HepG2 (cell line): ENCODE measurements around the gene WDR86. TPM values are rescaled to one million over a fixed set of nuclear protein-coding genes. Genes with fewer than 3 reads are reported as not detected.

ENCODE experiments used
- ATAC-seq: fragments of 200-7000 bp; cut with Tn5 transposase; 3 replicates; pipeline ENCODE4 v1.9.1; 2020; ENCODE audit warnings: mild to moderate bottlenecking, moderate library complexity
- BruUV-seq: library from RNA; stranded (reverse); fragments of 400-500 nt; replicated peaks from 2 replicates; lab custom pipeline; 2021; lab: Mats Ljungman, UMichigan
- CTCF ChIA-PET: fragments of 300-600 bp; formaldehyde crosslinking; extraction: SDS; loops from one replicate; lab custom pipeline; 2021; ENCODE audit warnings: low total read pairs, inconsistent platforms, low intra/inter-chr PET ratio; lab: Yijun Ruan, JAX
- POLR2A ChIA-PET: fragments of 350-600 bp; sonication (Branson Sonifier 250); formaldehyde crosslinking; loops from one replicate; lab custom pipeline; 2020; ENCODE audit warnings: antibody characterized with exemption, inconsistent platforms; lab: Yijun Ruan, JAX
- DNase-seq: peaks from one replicate; pipeline ENCODE4 v3.0.0-alpha.2; 2015; ENCODE audit warnings: low spot score
- FAIRE-seq: peaks from 3 replicates; lab custom pipeline; 2011; peaks lifted over from hg19 to GRCh38; lab: Jason Lieb, UNC
- H2AFZ ChIP-seq: one replicate; pipeline ENCODE4 v1.6.1; 2011; ENCODE audit warnings: low read length, inconsistent platforms
- H3K27ac ChIP-seq: fragments of 300-600 bp; 3 replicates; pipeline ENCODE4 v1.8.0; 2011; ENCODE audit warnings: mixed run types, mild to moderate bottlenecking, mixed read lengths, low read length, inconsistent platforms; ENCODE audit not compliant: insufficient read depth; ENCODE audit errors: extremely low read length
- H3K27me3 ChIP-seq, 2 experiments: fragments of 200-600 bp in 1 of 2; 2 replicates in 1 of 2; 3 replicates in 1 of 2; pipeline versions ENCODE4 v1.6.0 to v1.8.0; 2011; ENCODE audit warnings: low read length in 2 of 2, mild to moderate bottlenecking in 2 of 2, moderate library complexity in 2 of 2, inconsistent platforms in 1 of 2; ENCODE audit not compliant: insufficient read depth in 2 of 2, control insufficient read depth in 1 of 2
- H3K36me3 ChIP-seq, 2 experiments: fragments of 200-600 bp in 1 of 2; replicated peaks in 1 of 2; 2 replicates in 1 of 2; 3 replicates in 1 of 2; pipeline versions ENCODE4 v1.5.1 to v1.8.0; 2011; ENCODE audit warnings: low read length in 2 of 2, inconsistent platforms in 1 of 2; ENCODE audit not compliant: insufficient read depth in 2 of 2, control insufficient read depth in 1 of 2
- H3K4me1 ChIP-seq: 2 replicates; pipeline ENCODE4 v1.5.1; 2012; ENCODE audit warnings: low read length, inconsistent platforms; ENCODE audit not compliant: insufficient read depth
- H3K4me2 ChIP-seq: 2 replicates; pipeline ENCODE4 v1.6.0; 2011; ENCODE audit warnings: low read depth, low read length, inconsistent platforms
- H3K4me3 ChIP-seq, 3 experiments: fragments of 200-600 bp in 1 of 3; sonication (generic), shearing (Covaris generic) in 1 of 3; replicated peaks in 1 of 3; 2 replicates each; pipeline ENCODE4 v1.5.1; 2011 to 2016; ENCODE audit warnings: low read length in 3 of 3, inconsistent platforms in 2 of 3, low read depth in 2 of 3, mild to moderate bottlenecking in 2 of 3, control low read depth in 1 of 3, mixed read lengths in 1 of 3; ENCODE audit not compliant: insufficient read depth in 1 of 3
- H3K79me2 ChIP-seq: one replicate; pipeline ENCODE4 v1.6.1; 2011; ENCODE audit warnings: low read length, inconsistent platforms; ENCODE audit not compliant: insufficient read depth
- H3K9ac ChIP-seq: 2 replicates; pipeline ENCODE4 v1.6.0; 2011; ENCODE audit warnings: mild to moderate bottlenecking, low read depth, low read length, inconsistent platforms; ENCODE audit not compliant: insufficient read depth
- H3K9me3 ChIP-seq: 2 replicates; pipeline ENCODE4 v1.5.1; 2012; ENCODE audit warnings: mild to moderate bottlenecking, low read length
- H4K20me1 ChIP-seq: 2 replicates; pipeline ENCODE4 v1.6.0; 2011; ENCODE audit warnings: inconsistent platforms, mild to moderate bottlenecking, low read length, moderate library complexity; ENCODE audit not compliant: insufficient read depth
- BRF2 ChIP-seq: sonication (generic); formaldehyde crosslinking; IDR thresholded peaks from 2 replicates; pipeline ENCODE4 v1.8.1; 2022; ENCODE audit warnings: mild to moderate bottlenecking, missing genetic modification reagents
- DNMT3B ChIP-seq: conservative IDR thresholded peaks from 2 replicates; pipeline ENCODE4 v1.6.1; 2016; ENCODE audit warnings: missing biosample characterization, control low read depth
- EP300 ChIP-seq, 3 experiments: sonication (generic) in 1 of 3; formaldehyde crosslinking in 1 of 3; IDR thresholded peaks; 2 replicates each; pipeline versions ENCODE4 v1.5.1 to v1.6.1; 2011 to 2020; ENCODE audit warnings: low read depth in 2 of 3, low read length in 2 of 3, borderline replicate concordance in 1 of 3, improper control_type of control experiment in 1 of 3, mild to moderate bottlenecking in 1 of 3, missing genetic modification reagents in 1 of 3, moderate library complexity in 1 of 3
- MXI1 ChIP-seq: IDR thresholded peaks from 3 replicates; pipeline ENCODE4 v1.6.1; 2012; ENCODE audit warnings: low read depth, low read length, inconsistent platforms, borderline replicate concordance
- NPAS2 ChIP-seq: sonication (generic); formaldehyde crosslinking; IDR thresholded peaks from 2 replicates; pipeline ENCODE4 v1.8.0; 2022; ENCODE audit warnings: mild to moderate bottlenecking, missing genetic modification reagents, borderline replicate concordance
- TIGD3 ChIP-seq: sonication (generic); formaldehyde crosslinking; IDR thresholded peaks from 2 replicates; pipeline ENCODE4 v1.5.1; 2020; ENCODE audit warnings: mild to moderate bottlenecking, missing genetic modification reagents, borderline replicate concordance
- ZNF142 ChIP-seq: sonication (generic); formaldehyde crosslinking; IDR thresholded peaks from 2 replicates; pipeline ENCODE4 v1.4.0; 2020; ENCODE audit warnings: missing genetic modification reagents
- whole genome bisulfite sequencing: methylation state at CpG from one replicate; pipeline ENCODE4 v1.1.6; 2017; ENCODE audit warnings: low lambda C conversion rate; 5-methylcytosine and 5-hydroxymethylcytosine counted together
- in situ Hi-C: cut with HindIII; loops from 2 replicates; pipeline ENCODE4 v1.10.0; 2017; ENCODE audit warnings: low pct_unique_long_range_greater_than_20kb; ENCODE audit not compliant: extremely low pct_ligation_motif_present
- intact Hi-C: fragments of 100-400 bp; cut with micrococcal nuclease; formaldehyde crosslinking; loops from one replicate; pipeline ENCODE4 v1.10.0; 2022; ENCODE audit not compliant: unreplicated experiment
- polyA plus RNA-seq, 8 experiments: library from polyadenylated mRNA; depleted of rRNA in 3 of 8; stranded (reverse) in 7 of 8; unstranded in 1 of 8; fragments of >200 nt; fragmentation: Illumina TruSeq in 4 of 8; extraction: Trizol in 4 of 8; gene quantifications; 2 replicates each; pipeline versions ENCODE4 v1.2.1 to v1.2.3, GENCODE V29; 2011 to 2016; ENCODE audit warnings: low read depth in 4 of 8, missing spikeins in 1 of 8, mixed read lengths in 1 of 8; ENCODE audit not compliant: insufficient read depth in 1 of 8
- total RNA-seq, 5 experiments: library from RNA; depleted of rRNA; stranded (reverse); fragments of >200 nt; fragmentation: Illumina TruSeq; extraction: Trizol; gene quantifications; 2 replicates each; pipeline ENCODE4 v1.2.3, GENCODE V29; 2016; ENCODE audit warnings: low read depth in 1 of 5
- TF ChIP-seq, protein P1 (sequence below): sonication (generic); formaldehyde crosslinking; IDR thresholded peaks from 2 replicates; pipeline ENCODE4 v1.5.0; 2020; ENCODE audit warnings: mild to moderate bottlenecking, missing genetic modification reagents

The WDR86 gene
- total and polyA plus RNA-seq, 2 of the 13 experiments (the other 11 are each of a cell fraction or from before 2014, with no cell fraction given) = 0.11 to 2.9 TPM

DNA sequence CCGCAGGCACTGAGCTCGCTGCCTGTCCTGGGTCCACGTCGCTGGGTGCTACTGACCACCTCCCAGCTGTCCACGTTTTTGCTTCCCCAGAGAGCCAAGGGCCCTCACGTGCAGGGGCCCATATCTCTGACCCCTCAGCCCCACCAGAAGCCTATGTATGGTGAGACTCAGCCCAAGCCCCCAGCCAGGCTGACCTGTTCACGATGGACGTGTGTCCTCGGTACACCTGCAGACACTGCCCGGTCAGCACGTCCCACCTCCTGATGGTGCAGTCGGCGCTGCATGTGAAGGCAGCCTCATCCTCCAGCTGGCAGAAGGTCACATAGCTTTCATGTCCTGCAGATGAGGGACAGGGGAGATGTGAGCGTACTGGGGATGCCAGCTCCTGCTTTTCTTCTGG lies 9.9 kb downstream of the WDR86 start:
- TF ChIP-seq, protein P1, sequence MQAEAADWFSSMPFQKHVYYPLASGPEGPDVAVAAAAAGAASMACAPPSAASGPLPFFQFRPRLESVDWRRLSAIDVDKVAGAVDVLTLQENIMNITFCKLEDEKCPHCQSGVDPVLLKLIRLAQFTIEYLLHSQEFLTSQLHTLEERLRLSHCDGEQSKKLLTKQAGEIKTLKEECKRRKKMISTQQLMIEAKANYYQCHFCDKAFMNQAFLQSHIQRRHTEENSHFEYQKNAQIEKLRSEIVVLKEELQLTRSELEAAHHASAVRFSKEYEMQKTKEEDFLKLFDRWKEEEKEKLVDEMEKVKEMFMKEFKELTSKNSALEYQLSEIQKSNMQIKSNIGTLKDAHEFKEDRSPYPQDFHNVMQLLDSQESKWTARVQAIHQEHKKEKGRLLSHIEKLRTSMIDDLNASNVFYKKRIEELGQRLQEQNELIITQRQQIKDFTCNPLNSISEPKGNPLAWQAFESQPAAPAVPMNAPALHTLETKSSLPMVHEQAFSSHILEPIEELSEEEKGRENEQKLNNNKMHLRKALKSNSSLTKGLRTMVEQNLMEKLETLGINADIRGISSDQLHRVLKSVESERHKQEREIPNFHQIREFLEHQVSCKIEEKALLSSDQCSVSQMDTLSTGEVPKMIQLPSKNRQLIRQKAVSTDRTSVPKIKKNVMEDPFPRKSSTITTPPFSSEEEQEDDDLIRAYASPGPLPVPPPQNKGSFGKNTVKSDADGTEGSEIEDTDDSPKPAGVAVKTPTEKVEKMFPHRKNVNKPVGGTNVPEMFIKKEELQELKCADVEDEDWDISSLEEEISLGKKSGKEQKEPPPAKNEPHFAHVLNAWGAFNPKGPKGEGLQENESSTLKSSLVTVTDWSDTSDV (CRISPR knock-in tag) = no peak
- no peak for TF ChIP-seq DNMT3B
- TF ChIP-seq EP300 (IDR thresholded peaks at IDR 0.05; ENCODE audit: low read depth in 2 of 2, low read length in 2 of 2) = no peak
- no peak for TF ChIP-seq EP300 (CRISPR knock-in tag; IDR thresholded peaks at IDR 0.05; ENCODE audit: borderline replicate concordance)
- TF ChIP-seq TIGD3 (CRISPR knock-in tag) = no peak
- no peak for TF ChIP-seq BRF2 (CRISPR knock-in tag)
- TF ChIP-seq ZNF142 (CRISPR knock-in tag) = no peak
- TF ChIP-seq MXI1 = no peak
- TF ChIP-seq NPAS2 (CRISPR knock-in tag) = no peak
- H3K4me3 ChIP-seq = no peak overlapping the region
- no peak overlapping the region for H3K4me2 ChIP-seq
- CTCF ChIA-PET = no interaction called here
- H3K4me1 ChIP-seq = peaks cover 24% of the 10 kb centered on the region
- H3K9ac ChIP-seq = no peak overlapping the region
- no peak for FAIRE-seq
- POLR2A ChIA-PET = no interaction called here
- ATAC-seq = no peak
- 80% methylated on average over 1 of the region's 14 CpGs for WGBS
- H3K9me3 ChIP-seq = no peaks in the 10 kb centered on the region
- no peak overlapping the region for H2AFZ ChIP-seq
- peaks cover 2 to 59% of the 10 kb centered on the region in 2 experiments; a peak in 3 of 5 replicates for H3K27me3 ChIP-seq
- BruUV-seq = no TSS peak
- in situ Hi-C loops = no loop called here
- no peak for DNase-seq
- H4K20me1 ChIP-seq = no peaks in the 10 kb centered on the region
- H3K79me2 ChIP-seq = no peaks in the 10 kb centered on the region
- no peaks in the 10 kb centered on the region for H3K36me3 ChIP-seq
- H3K27ac ChIP-seq = no peak overlapping the region
- intact Hi-C loops = no loop called here
